Activated CD4-positive, alpha-beta T cell treated with anti-CD3 and anti-CD28 coated beads for 24 hours (primary cell): ENCODE results near the gene ADRA1B.
A peak's percentile ranks its signal among the peaks of the same experiment; 100 is the strongest.

ENCODE experiments used
- DNase-seq, 2 donors: peaks; one replicate each; pipeline ENCODE4 v3.0.0-alpha.2; 2020; ENCODE audit warnings: low read depth in 2 of 2

ADRA1B gene

DNA sequence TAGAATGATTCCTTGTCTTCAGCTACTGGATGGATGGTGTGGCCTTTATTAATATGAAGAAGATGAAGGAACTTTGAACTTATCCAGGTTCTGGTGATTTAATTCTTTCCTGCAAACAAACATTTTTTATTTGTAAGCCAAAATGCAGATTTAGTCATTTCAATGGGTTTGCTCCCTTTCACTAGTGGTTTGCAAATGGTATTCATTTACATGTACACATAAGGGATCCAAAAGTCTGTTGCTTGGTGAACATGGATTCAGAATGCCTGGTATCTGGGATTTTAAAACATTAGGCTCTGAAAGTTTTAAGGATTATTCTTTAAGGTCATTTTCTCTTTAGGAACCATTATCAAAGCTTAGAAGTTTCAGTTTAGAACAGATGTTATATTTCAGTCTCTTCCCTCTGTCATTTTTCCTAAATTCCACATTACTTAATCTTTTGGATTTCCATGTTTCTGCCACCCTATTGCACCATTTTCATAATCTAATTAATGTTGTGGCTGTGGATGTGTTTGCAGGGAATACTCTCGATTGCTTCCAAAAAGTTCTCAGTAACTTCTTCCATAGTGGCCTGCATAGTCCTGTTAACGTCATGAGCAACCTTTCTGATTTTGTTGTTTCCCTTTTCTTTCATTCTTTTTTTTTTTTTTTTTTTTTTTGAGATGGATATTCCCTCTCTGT lies 102.8 kb downstream of the ADRA1B start:
- no peak for DNase-seq

DNA sequence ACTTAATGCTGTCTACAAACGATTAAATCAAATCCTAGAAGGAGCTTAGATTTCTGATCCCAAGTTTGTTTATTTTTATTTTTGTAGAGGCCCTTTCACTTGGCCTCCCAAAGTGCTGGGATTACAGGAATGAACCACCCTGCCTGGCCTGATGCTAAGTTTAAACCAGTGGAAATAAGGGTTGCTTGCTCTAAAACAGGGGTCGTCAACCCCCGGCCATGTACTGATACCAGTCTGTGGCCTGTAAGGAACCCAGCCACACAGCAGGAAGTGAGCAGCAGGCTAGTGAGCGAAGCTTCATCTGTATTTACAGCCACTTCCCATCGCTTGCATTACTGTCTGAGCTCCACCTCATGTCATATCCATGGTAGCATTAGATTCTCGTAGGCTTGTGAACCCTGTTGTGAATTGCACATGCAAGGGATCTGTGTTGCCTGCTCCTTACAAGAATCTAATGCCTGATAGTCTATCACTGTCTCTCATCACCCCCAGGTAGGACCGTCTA lies 104.0 kb downstream of the ADRA1B start:
- DNase-seq: no peak

DNA sequence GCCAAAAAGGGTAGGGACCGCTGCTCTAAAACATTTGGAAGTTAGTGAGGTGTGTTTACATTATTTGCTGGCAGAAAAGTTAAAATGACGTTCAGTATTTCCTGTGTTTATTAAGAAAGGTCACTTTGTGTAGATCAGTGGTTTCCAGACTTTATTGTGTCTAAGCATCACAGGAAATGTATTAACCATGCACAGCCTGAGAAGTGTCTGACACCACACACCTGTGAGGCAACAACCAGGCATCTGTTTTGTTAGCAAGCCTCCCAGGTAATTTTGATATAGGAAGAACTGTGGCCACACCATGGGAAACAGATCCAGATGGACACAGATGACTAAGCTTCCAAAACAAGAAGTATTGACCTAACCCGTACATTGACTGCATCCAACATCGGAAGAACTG lies 104.7 kb downstream of the ADRA1B start:
- no peak for DNase-seq

DNA sequence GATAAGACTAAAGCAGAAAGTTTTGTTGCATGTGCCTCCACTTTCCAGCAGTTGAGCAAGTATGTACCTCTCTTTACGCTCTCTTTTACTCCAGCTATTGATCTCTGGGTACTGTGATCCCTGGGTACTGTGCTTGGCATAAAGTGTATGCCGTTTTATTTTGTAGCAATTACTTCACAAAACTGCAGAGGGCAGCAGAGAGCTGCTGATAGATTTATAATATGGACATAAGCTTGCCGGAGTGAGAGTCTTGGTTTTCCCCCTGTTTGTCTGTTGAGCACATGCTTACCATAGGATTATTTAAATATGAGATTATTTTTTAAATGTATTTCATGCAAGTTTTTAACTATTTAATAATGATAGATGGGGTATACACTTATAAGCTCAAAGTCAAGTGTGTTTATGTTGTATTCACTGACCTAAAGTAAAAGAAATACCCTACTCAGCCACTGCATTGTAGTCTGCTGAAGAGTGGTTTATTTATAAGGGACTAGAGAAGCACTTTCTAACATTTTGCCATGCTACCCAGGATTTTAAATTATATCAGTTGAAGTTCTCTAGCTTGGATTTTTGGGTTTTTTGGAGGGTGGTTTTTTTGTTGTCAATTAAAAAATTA lies 105.7 kb downstream of the ADRA1B start:
- peak in 1 of 2 donors; percentile 36 for DNase-seq
